Stimulated activated CD4-positive, alpha-beta T cell treated with anti-CD3 and anti-CD28 coated beads, Interleukin-12 subunit alpha, Interleukin-12 subunit beta, amount 100 ng/mL, for 4 hours (primary cell): ENCODE results near the gene GPR155.
"Not testable (repeated sequence)": the region's sequence is repeated elsewhere in the genome, so short reads cannot be mapped to it uniquely, and the experiment has no call there.

ENCODE experiments used
- DNase-seq: peaks from one replicate; pipeline ENCODE4 v3.0.0-alpha.2; 2020

The GPR155 gene

GRCh38 chr2:174491947-174492346, 5.1 kb upstream of the GPR155 start:
- DNase-seq: no peak

- DNase-seq: no peak
These were observed 3.2 kb upstream of the GPR155 start for GRCh38 chr2:174490051-174490450.

- not testable (repeated sequence) for DNase-seq
These were observed 2.7 kb upstream of the GPR155 start for GRCh38 chr2:174489520-174489919.

- no peak for DNase-seq
These were observed 962 bp upstream of the GPR155 start for GRCh38 chr2:174487820-174488162.

GRCh38 chr2:174487108-174487819, 435 bp upstream of the GPR155 start:
- DNase-seq: peak; percentile 99

GRCh38 chr2:174485788-174486562, 854 bp downstream of the GPR155 start:
- peak; percentile 18 for DNase-seq

- not testable (repeated sequence) for DNase-seq
These were observed 1.8 kb downstream of the GPR155 start for GRCh38 chr2:174485045-174485444.

GRCh38 chr2:174484573-174484972, 2.3 kb downstream of the GPR155 start:
- DNase-seq: no peak

GRCh38 chr2:174482854-174483253, 4.0 kb downstream of the GPR155 start:
- DNase-seq: no peak

GRCh38 chr2:174477759-174478158, 9.1 kb downstream of the GPR155 start:
- DNase-seq: no peak

GRCh38 chr2:174473796-174474195, 13.0 kb downstream of the GPR155 start:
- DNase-seq: no peak

- DNase-seq: no peak
These were observed 21.5 kb downstream of the GPR155 start for GRCh38 chr2:174465327-174465726.

GRCh38 chr2:174461221-174461620, 25.6 kb downstream of the GPR155 start:
- no peak for DNase-seq

GRCh38 chr2:174454566-174454965, 32.3 kb downstream of the GPR155 start:
- DNase-seq: no peak

- no peak for DNase-seq
These were observed 36.6 kb downstream of the GPR155 start for GRCh38 chr2:174450021-174450816.

GRCh38 chr2:174449033-174449432, 37.8 kb downstream of the GPR155 start:
- DNase-seq: no peak

- no peak for DNase-seq
These were observed 40.3 kb downstream of the GPR155 start for GRCh38 chr2:174446531-174446930.

GRCh38 chr2:174445248-174445647, 41.6 kb downstream of the GPR155 start:
- no peak for DNase-seq

- DNase-seq: no peak
These were observed 42.1 kb downstream of the GPR155 start for GRCh38 chr2:174444761-174445160.

GRCh38 chr2:174442546-174443510, 44.0 kb downstream of the GPR155 start:
- no peak for DNase-seq

GRCh38 chr2:174439950-174440349, 46.9 kb downstream of the GPR155 start:
- no peak for DNase-seq

GRCh38 chr2:174439323-174439722, 47.5 kb downstream of the GPR155 start:
- DNase-seq: no peak
